ENCODE data around the gene SLC23A1.

DNA sequence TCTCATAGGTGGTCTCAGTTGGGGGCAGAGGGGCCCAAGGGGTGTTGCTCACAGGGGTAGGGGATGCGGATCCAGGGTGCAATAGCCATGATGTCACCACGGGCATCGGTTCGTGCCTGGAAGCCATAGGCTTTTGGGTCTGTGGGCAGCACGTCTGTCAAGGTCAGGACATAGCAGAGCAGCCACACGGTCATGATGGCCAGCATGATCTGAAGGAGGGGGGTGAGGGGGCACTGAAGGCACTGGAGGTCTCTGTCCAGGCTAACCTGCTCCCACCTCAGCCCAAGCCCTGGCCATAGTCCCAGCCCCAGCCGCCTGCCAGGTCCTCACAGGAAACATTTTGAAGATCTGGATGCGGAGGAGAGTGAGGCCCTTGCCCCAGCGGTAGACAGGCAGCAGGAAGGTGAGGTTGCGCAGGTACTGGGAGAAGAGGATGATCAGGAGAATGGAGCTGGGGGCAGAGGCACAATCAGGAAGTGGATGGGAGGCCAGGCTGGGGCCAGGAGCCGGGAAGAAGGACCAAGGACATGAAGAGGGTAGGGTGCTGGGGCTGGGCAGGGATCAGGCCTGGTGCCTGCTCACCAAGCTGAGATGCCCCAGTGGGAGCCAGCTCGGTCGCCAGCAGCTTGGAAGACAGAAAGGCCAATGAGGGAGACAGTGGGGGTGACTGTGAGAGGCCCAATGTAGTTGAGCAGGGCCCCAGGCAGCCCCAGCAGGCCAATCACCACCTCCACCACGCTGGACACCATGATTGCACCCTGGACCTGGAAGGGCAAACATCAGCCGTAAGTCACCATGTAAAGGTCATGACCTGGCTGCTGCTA lies 3.3 kb downstream of the SLC23A1 start:
- TF ChIP-seq EZH2 (IDR thresholded peaks at IDR 0.05; ENCODE audit: borderline replicate concordance, low read depth, low read length, poor library complexity, severe bottlenecking) = no peak
- TF ChIP-seq CTCF (conservative IDR thresholded peaks at IDR 0.05; ENCODE audit: low read depth, low read length) = no peak

All from A673 (cell line).